GM21529 (cell line): Measurements from ENCODE around the gene CKAP5.

Experiments
- ATAC-seq: cut with Tn5 transposase; IDR thresholded peaks from one replicate; pipeline ENCODE4 v1.9.1; 2021; ENCODE audit not compliant: unreplicated experiment

Gene CKAP5

DNA sequence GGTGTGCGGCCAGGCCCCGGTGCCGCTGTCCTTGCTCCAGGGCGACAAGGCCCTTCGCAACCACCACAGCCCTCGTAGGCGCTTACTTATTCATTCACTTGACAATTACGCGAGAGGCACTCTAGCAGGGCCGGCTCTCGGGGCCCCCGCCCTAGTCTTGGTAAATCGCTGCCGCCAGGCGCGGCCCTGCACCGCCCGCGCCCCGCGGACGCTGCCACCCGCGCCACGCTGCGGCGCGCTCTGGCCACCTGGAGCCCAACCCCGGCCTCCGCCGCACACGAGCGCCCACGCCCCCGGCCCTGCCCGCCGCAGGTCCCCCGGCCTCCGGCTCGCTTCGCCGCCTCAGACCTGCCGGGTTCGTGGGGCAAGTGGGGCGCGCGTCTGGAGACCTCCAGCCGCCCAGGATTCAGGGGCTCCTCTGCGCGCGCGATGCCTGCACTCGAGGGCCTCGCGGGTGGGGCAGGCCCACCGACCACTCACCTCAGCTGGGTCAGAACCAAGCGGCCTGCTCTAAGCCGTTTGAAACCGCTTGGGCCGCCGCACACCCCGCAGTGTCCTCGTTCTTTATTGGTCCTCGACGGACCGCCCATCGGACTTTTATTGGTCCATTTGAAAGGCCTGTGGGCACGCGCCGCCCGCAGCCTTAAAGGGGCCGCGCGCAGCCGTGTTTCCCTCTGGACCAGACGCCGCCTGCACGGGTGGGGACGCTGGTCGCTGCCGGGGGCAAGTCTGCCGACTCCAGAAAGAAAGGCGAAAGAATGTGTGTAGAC, at the start of gene CKAP5:
Gene CKAP5, minus strand, starts transcription at position 541 of the 770 bp plus-strand sequence. CDS start 25,049 bp downstream, outside the sequence.
- peak; percentile 96 for ATAC-seq

DNA sequence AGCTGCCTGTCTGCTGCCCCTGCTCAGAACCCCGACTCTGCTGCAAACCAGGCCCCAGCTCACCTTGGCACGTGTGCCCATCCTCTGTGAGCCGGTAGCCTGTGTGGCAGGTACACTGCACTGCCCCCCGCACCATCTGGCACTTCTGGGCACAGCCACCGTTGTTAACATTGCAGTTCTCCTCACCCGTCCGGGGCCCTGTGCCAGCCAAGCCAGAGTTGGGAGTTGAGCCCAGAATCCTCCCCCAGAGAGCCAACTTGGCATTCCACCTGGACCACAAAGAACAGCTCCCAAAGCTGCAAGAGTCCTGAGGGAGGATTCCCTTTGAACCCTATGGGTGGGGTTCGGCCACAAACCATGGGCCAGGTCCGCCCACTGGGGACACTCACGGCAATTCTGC, 49.7 kb upstream of the CKAP5 start:
- ATAC-seq, result no peak

DNA sequence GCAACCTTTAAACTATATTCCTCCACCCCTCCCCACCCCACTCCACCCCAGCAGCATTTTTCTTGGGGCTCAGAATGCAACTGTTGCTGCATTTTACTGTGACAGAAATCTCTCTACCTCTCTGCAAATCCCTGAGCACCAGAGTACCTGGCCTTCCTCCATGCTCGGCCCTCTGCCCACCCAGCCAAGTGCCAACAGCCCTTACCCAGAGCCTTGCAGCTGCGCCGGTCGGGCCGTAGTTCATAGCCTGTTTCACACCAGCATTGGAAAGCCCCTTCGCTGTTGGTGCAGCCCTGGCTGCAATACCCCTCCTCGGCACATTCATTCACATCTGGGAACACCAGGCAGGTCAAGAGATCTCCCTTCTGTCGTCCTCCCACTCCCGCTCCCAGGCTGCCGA, 48.9 kb upstream of the CKAP5 start:
- ATAC-seq, result no peak

DNA sequence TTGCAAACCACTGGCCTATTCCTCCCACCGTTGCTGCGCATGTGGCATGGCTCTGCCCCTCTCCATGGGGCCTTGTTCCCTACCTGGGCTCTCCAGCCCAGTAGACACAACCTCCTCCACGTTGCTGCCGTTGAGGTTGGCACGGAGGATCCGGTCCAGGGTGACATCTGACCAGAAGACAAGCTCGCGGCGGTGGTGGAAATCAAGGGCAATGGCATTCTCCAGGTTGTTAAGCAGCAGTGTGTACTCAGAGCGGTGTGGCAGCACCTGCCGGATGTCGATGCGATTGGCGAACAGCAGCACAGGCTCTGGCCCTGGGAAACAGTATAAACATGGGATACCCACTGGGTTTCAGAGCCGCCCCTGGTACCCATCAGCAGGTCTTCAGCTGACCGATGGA, 48.4 kb upstream of the CKAP5 start:
- no peak for ATAC-seq

DNA sequence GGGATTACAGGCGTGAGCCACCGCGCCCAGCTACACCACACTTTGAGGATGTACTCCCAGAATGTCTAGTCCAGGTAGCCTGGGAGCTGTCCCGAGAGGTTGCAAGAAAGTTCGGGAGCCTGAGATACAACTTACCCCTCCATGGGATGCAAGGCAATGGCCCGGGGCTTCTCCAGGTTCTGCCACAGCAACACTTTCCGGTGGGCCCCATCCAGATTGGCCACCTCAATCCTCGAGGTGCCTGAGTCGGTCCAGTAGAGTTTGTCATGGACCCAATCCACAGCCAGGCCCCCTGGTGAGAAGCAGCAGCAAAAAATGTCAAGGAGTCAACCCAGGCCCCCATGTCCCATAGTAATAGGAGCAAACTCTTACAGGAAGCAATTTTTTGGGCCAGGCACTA, 46.8 kb upstream of the CKAP5 start:
- no peak for ATAC-seq

DNA sequence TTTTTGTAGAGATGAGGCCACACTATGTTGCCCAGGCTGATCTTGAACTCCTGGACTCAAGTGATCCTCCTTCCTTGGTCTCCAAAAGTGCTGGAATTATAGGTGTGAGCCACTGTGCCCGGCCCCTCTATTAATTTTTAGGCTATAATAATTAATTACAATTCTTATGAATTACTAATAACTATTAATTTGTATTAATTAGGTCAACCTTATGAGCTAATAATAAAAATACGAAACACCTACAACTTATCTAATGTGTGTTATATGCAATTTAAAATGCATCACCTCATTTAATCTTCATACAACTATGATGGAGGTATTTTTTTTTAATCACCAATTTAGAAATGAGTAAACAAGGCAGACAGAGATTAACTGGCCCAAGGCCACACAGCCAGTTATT, 46.0 kb upstream of the CKAP5 start:
- ATAC-seq, result no peak

DNA sequence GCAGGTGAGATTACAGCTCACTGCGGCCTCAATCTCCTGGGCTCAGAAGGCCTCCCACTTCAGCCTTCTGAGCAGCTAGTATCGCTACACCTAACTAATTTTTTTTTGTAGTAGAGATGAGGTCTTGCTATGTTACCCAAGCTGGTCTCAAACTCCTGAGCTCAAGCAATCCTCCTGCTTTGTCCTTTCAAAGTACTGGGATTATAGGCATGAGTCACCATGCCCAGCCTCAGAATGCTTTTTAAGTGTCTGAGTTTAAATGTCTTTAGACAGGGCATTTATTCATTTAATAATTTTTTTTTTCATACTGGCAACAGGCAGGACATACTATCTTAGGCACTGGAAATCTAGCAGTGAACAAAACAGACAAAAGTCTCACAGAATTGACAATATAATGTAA, 44.6 kb upstream of the CKAP5 start:
- ATAC-seq, result no peak

DNA sequence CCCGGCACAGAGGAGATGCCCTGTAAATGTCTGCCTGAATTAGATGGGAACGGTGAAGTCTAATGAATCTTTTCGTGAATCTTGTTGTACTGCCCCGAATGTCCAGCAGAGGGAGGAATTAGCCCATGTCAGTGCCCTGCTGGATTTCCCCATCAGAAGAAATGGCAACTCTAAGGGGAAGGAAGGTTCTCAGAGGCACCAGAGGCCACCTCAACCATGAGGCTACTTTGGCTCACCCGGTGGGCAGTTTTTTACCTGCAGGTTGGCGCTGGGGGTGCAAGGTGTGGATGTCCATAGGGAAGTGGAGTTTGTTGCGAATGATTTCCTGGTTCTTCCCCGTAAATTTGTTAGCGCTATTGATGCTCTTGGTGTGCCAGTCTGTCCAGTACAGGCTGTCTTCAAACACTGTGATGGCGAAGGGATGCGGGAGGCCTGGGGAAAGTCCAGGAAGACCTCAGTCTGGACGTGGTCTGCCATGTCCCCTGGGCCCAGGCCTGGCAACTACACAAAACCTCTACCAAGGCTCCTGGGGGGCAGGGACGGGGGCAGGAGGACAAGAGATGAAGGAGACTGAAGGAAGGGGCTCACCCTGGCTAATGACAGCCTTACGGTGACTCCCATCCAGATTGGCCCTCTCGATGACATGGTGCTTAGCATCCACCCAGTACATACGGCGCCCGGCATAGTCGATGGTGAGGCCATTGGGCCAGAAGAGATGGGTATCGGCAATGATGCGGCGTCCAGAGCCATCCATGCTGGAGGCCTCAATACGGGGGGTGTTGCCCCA, 43.8 kb upstream of the CKAP5 start:
- ATAC-seq, result peak; percentile 68

DNA sequence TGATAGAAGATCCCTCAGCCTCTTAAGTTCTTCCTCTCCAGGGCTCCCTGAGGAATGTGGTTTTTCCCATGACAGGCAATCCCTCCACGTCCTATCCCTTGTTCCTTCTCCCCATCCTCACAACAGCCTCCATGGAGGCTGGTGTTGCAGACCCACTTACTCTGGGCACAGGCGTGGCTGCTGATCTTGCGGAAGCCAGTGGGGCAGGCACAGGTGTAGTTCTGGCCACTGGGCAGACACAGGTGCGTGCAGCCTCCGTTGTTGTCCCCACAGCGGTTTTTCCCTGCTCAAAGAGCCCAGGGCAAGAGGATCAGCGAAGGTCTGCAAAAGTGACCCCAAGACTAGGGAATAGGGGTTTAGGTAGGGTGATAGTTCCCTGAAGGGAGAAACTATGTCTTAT, 43.2 kb upstream of the CKAP5 start:
- ATAC-seq, result no peak

DNA sequence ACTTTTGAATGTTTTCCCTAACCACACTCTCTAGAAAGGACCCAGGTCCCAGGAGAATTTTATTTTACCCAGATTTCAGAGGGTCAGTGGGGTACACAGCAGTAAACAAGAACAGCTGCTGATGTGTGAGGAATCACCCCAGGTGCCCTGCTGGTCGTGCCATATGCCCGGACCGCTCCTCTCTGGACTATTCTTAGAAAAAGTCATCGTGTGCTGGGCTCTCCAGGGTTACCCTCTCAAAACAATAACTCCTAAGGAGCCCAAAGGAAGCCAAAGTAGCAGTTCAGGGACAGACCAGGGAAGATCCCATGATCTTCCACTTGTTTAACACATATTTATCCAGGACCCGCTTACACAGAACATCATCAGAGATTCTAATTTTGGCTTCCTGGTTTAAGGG, 42.6 kb upstream of the CKAP5 start:
- ATAC-seq, result no peak

DNA sequence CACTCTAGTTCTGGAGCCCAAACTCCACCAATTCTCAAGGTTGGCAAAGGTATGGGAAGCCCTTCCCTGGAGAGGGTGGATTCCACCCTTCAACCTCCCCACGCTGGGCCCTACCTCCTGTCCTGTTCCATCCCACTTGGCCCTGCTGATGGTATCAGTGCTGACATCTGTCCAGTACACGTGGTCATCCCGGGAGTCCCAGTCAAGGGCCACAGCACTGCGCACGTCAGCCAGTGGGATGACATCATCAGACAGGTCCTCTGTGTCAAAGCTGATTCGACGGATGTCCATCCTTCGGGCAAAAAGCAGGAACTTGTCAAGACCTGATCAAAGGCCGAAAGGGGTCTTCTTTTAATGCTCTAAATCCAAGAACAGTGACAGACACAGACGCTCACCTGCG, 40.1 kb upstream of the CKAP5 start:
- ATAC-seq, result no peak

DNA sequence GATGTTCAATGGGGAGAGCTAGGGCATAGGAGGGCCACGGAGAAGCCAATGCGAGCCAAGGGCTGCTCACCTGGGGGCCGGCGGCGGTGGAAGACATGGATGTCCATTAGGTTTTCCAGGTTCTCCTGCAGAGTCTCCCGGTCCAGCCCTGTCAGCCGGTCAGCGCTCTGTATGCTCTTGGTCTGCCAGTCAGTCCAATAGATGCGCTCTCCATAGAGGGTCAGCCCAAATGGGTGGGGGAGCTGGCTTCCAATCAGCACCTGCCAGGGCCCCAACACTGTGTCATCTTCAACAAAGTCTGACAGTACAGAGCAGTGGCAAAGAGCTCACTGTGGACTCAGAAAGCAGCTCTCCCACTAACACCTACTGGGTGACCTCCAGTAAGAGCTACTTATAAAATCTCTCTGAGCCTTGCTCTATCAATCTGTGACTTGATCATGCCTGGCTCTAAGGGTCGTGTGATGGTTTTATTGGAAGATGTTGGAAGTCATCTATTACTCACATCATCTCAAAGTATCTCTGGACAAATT, 33.0 kb upstream of the CKAP5 start:
- no peak for ATAC-seq

DNA sequence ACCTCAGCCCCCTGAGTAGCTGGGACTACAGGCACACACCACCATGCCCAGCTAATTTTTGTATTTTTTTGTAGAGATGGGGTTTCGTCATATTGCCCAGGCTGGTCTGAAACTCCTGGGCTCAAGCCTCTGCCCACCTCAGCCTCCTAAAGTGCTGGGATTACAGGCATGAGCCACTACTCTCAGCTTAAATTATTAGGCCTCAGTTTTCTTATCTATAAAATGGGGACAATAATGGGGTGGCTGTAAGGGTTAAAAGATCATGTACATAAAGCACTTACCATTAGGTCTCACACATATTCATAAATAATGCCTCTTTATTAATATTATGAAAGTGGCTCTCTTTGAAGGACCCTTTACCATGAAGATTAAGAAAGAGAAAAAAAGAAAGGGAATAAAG, 31.5 kb upstream of the CKAP5 start:
- ATAC-seq, result no peak

DNA sequence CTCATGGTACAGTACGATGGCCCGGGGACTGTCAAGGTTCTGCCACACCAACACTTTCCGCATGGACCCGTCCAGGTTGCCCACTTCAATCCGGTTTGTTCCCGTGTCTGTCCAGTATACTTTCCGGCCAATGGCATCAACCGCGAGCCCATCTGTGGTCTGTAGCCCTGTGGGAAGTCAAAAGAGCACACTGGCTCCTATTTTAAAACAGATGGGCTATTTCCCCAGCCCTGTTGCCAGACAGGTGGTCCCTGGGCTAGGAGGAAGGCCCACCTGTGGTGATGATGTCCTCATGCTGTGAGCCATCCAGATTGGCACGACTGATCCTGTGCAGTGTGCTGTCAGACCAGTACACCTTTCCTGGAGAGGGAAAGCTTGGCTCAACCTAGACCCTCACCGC, 30.4 kb upstream of the CKAP5 start:
- no peak for ATAC-seq

DNA sequence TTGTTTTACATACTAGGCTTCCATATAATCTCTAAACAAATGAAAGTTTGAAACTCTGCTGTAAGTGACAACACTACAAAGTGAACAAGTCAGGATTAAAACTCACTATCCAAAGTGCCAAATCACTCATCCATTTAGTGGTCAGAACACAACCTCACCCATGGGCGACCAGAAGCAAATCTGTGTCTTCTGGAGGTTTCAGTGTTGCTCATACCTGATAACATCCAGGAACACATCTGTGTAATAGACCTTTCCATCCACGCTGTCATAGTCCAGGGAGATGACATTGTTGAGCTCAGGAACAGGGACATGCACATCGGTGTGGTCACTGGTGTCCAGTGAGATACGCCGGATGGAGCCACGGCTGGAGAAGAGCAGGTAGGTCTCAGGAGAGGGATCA, 28.5 kb upstream of the CKAP5 start:
- no peak for ATAC-seq

DNA sequence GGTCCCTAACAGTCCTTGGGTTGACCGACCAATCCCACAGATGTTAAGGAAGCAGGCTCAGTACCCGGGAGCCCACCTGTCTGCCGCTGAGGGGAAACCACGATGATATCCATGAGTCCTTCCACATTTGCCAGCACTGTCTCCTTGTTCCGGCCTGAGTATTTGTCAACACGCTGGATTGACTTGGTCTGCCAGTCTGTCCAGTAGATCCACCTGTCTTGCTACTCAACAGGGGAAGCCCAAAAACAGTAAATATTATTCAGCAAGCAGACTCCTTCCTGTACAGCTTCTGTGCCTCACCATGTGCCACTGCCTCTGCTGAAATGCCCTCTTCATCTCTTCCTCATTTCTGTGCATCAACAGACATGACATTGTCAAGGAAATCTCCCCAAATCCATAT, 22.8 kb upstream of the CKAP5 start:
- no peak for ATAC-seq

DNA sequence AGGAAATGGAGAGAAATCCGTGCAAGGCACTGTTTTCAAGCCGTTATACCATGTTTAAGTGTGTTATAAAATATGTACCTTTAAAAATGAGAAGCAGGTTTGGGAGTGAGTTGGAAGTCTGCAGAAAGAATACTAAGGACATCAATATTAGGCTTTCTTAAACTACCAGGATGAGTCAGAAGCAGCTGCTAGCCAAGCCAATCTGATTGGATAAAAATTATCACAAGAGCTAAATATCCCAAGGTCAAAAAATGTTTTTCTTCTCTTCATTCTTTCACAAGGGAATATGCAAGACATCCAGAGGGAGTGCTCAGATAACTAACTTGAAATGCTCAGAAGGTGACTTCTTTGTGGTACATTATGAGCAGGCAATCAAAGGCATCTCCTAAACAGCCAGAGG, 19.3 kb upstream of the CKAP5 start:
- ATAC-seq, result no peak

DNA sequence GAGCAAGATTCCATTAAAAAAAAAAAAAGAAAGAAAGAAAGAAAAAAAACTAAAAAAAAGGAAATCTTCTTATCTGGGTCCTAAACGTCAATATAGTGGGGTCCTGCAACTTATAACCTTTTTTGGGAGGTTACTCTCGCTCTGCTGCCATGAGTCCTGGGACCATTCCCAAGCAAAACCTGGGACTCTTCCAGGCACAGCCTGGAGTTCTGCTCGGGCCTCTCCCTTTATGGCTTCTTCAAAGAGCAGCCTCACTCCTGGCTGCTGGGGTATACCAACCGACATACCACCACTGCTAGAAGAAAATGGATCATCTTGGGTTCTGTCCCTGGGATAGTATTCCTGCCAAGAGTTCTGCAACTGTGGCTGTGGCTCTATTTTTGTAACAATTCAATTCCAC, 14.1 kb upstream of the CKAP5 start:
- no peak for ATAC-seq

DNA sequence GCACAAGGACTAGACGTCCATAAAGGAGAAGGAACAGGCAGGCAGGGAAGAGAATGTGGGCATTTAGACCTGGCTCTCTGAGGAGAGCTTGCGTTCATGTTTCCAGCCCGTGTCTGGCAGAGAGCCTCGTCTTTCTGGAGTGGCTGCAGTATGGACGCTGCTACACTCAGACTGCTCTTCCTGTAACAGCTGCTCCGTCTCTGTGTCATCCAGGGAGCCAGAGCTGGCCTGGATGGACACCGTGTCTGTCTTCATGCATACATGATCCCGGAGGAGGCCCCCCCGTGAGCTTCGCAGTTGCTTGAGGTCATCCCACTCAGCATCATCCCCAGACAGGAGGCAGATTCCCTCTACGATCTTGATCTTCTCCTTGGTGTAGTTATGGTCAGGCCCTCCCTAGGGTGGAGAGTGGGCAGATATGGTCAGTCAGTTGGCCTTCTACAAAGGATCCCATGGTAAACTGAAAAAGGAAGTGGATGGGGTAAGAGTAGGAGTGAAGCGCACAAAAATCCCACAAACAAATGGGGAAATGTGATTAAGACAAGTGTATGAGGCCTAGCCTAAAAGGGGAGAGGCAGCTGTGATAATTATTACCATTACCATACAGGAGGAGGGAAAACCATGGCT, 13.0 kb upstream of the CKAP5 start:
- ATAC-seq, result no peak

DNA sequence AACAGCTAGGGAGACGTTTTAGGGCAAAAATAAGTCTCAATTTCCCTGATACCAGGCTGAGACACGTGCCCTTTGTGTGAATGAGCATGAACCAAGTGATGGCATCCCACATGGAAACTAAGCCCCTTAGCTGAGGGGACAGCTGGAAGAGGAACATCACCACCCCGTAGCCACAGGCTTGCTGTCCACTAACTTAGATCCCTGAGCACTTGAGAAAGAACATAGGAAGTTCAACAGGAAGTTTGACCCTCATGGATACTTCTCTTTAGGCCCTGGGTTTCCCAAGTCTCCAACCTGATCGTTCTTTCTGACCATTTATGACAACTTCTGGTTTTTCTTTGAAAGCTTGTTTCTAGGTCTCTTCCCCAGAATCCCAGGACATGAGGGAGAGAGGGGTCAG, 11.6 kb upstream of the CKAP5 start:
- no peak for ATAC-seq

DNA sequence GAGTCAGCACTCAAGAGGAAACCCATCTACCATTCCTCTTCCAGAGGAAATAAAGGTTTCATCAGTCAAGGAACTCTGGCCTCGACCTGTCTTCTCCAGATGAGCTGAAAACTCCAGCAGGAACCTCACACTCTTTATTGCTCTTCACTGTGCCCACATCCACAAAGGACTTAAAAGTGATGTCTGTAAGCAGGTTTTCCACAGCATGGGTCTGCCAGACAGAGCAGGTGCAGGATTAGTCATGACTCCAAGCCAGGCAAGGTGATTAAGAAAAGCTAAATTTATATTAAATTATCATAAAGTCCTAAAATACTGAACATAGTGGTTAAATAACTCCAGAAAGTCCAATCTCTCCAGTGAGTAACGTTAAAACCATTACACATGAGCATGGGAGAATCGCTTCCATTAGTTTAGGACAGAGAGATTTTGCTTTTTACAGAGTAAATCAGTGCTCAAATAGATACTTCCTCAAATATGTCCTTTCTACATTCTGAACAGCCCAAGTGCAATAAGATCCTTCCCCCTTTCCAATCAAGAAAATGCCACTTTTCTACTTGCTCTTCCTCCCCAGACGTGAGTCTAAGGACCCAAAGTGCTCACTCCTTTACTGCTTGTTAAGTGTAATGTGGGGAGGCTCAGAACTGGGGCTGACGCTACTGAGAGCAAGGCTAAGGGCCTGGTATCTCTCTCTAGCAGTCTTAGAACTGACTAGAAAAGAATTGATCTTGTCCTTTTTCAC, 10.7 kb upstream of the CKAP5 start:
- ATAC-seq, result no peak
